GM21825 (cell line): ENCODE results near the gene NEURL4.
A peak's percentile ranks its signal among the peaks of the same experiment; 100 is the strongest.

Source experiments
- ATAC-seq: cut with Tn5 transposase; IDR thresholded peaks from one replicate; pipeline ENCODE4 v1.9.1; 2021; ENCODE audit warnings: mild to moderate bottlenecking, moderate library complexity; ENCODE audit not compliant: unreplicated experiment

The NEURL4 gene

GRCh38 chr17:7281074-7281952 is 47.8 kb downstream of the NEURL4 start, which contains the start of gene SLC2A4:
Gene SLC2A4, plus strand, starts transcription at chr17:7281718. Its CDS starts 217 bp downstream, at chr17:7281935.
- peak; percentile 46 for ATAC-seq

DNA sequence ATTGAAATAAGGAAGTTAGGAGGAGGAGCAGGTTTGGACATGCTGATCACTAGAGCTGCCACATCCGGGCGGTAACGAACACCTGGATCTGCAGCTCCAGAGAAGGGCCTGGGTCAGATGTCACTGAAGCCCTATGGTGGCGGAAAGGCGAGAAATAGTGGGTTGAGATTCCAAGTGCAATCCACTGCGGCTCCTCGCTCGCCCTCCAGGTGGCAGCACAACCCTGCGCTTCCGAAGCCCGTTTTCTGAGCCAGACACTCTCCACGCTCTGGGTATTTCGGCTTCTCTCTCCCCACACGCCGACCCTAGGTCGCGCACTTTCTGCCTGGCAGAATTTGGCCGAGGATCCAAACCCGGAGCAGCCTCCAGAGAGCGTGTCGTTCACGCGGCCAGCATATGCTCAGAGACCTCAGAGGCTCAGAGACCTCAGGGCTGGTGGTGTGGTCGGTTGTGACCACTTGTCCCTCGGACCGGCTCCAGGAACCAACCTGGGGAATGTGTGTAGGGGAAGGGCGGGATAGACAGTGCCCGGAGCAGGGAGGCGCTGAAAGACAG is 48.5 kb downstream of the NEURL4 start:
- ATAC-seq, result peak; percentile 53

- no peak for ATAC-seq
These were observed 49.7 kb downstream of the NEURL4 start for GRCh38 chr17:7279448-7279847.

DNA sequence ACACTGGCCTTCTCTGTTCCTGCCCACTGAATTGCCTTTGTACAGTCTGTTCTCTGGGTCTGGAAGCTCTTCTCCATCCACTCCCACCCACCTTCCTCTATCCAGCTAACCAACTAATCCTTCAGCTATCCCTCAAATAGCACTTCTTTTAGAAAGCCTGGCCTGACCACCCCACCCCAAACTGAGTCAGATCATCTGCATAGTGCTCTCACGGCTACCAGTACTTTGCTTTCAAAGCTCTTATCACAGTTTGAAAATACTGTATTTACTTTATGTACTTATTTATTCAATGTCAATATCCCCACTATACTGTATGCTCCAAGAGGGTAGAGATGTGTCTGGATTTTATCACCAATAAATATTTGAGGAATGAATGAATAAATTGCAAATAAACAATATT is 62.4 kb downstream of the NEURL4 start:
- no peak for ATAC-seq
